IMR-90 (cell line): Measurements from ENCODE around the gene RELN. TPM values are rescaled to one million over a fixed set of nuclear protein-coding genes. Genes with fewer than 3 reads are reported as not detected.

Source experiments
- ATAC-seq: fragments of 200-7000 bp; cut with Tn5 transposase; 2 replicates; pipeline ENCODE4 v1.9.1; 2020; ENCODE audit warnings: low read depth, mild to moderate bottlenecking, moderate library complexity
- BruUV-seq: library from RNA; stranded (reverse); fragments of 400-500 nt; replicated peaks from 2 replicates; lab custom pipeline; 2021; lab: Mats Ljungman, UMichigan
- CTCF ChIA-PET: fragments of 300-600 bp; formaldehyde crosslinking; extraction: SDS; loops from one replicate; lab custom pipeline; 2021; ENCODE audit warnings: antibody characterized with exemption; lab: Yijun Ruan, JAX
- POLR2A ChIA-PET: fragments of 300-600 bp; sonication (Branson Sonifier 250); formaldehyde crosslinking; loops from one replicate; lab custom pipeline; 2022; ENCODE audit warnings: antibody characterized with exemption; ENCODE audit not compliant: unreplicated experiment; lab: Charles Lee
- DNase-seq: peaks from one replicate; pipeline ENCODE4 v3.0.0; 2013
- H2AFZ ChIP-seq: replicated peaks from 2 replicates; pipeline ENCODE3; 2013; ENCODE audit warnings: low read length, mild to moderate bottlenecking; ENCODE audit not compliant: poor library complexity
- H2AK5ac ChIP-seq: 2 replicates; pipeline ENCODE4 v1.6.1; 2013; ENCODE audit warnings: low read depth, low read length, inconsistent platforms
- H2AK9ac ChIP-seq: replicated peaks from 2 replicates; pipeline ENCODE3; 2013; ENCODE audit warnings: mild to moderate bottlenecking, low read depth, low read length, moderate library complexity; ENCODE audit not compliant: poor library complexity
- H2BK120ac ChIP-seq: 2 replicates; pipeline ENCODE4 v1.6.1; 2013; ENCODE audit warnings: low read depth, low read length, inconsistent platforms
- H2BK15ac ChIP-seq: 3 replicates; pipeline ENCODE4 v1.6.1; 2013; ENCODE audit warnings: low read depth, low read length, inconsistent platforms
- H2BK20ac ChIP-seq: 2 replicates; pipeline ENCODE4 v1.6.1; 2013; ENCODE audit warnings: low read depth, mild to moderate bottlenecking, inconsistent platforms, low read length, moderate library complexity
- H2BK5ac ChIP-seq: 2 replicates; pipeline ENCODE4 v1.6.1; 2013; ENCODE audit warnings: mild to moderate bottlenecking, low read depth, low read length, inconsistent platforms; ENCODE audit not compliant: poor library complexity, severe bottlenecking
- H3K14ac ChIP-seq: replicated peaks from 2 replicates; pipeline ENCODE4 v1.6.1; 2013; ENCODE audit warnings: low read depth, low read length, inconsistent platforms
- H3K18ac ChIP-seq: 2 replicates; pipeline ENCODE4 v1.6.1; 2013; ENCODE audit warnings: low read depth, low read length, control low read depth
- H3K23ac ChIP-seq: 2 replicates; pipeline ENCODE4 v1.6.1; 2013; ENCODE audit warnings: low read depth, low read length, inconsistent platforms
- H3K27ac ChIP-seq: 2 replicates; pipeline ENCODE4 v1.5.1; 2013; ENCODE audit warnings: mild to moderate bottlenecking, control low read depth, low read length; ENCODE audit not compliant: insufficient read depth
- H3K27me3 ChIP-seq: 2 replicates; pipeline ENCODE4 v1.6.1; 2013; ENCODE audit warnings: low read length; ENCODE audit not compliant: control insufficient read depth, insufficient read depth
- H3K36me3 ChIP-seq: 2 replicates; pipeline ENCODE4 v1.6.1; 2013; ENCODE audit warnings: low read length, mixed read lengths; ENCODE audit not compliant: control insufficient read depth, insufficient read depth
- H3K4ac ChIP-seq: 2 replicates; pipeline ENCODE4 v1.6.1; 2013; ENCODE audit warnings: low read depth, low read length, inconsistent platforms
- H3K4me1 ChIP-seq: 2 replicates; pipeline ENCODE4 v1.6.1; 2013; ENCODE audit warnings: low read length, mixed read lengths; ENCODE audit not compliant: control insufficient read depth, insufficient read depth
- H3K4me2 ChIP-seq: 2 replicates; pipeline ENCODE4 v1.6.1; 2013; ENCODE audit warnings: low read depth, mild to moderate bottlenecking, control low read depth, low read length, moderate library complexity
- H3K4me3 ChIP-seq: 2 replicates; pipeline ENCODE4 v1.5.1; 2013; ENCODE audit warnings: low read depth, mild to moderate bottlenecking, control low read depth, low read length, moderate library complexity; ENCODE audit not compliant: insufficient read depth
- H3K56ac ChIP-seq: 2 replicates; pipeline ENCODE4 v1.6.1; 2013; ENCODE audit warnings: low read length, inconsistent platforms; ENCODE audit not compliant: insufficient read depth; ENCODE audit errors: extremely low read depth
- H3K79me1 ChIP-seq, 2 experiments: 2 replicates each; pipeline ENCODE4 v1.6.1; 2013; ENCODE audit warnings: low read length in 2 of 2, inconsistent platforms in 1 of 2, low read depth in 1 of 2
- H3K9ac ChIP-seq: 2 replicates; pipeline ENCODE4 v1.6.1; 2013; ENCODE audit warnings: low read depth, low read length, control low read depth
- H3K9me1 ChIP-seq: 2 replicates; pipeline ENCODE4 v1.6.1; 2013; ENCODE audit warnings: low read length, inconsistent platforms; ENCODE audit not compliant: insufficient read depth
- H3K9me3 ChIP-seq: 2 replicates; pipeline ENCODE4 v1.6.1; 2013; ENCODE audit warnings: low read length; ENCODE audit not compliant: control insufficient read depth, insufficient read depth
- H4K20me1 ChIP-seq: 2 replicates; pipeline ENCODE4 v1.6.1; 2013; ENCODE audit warnings: low read length, inconsistent platforms; ENCODE audit not compliant: insufficient read depth
- H4K5ac ChIP-seq: 2 replicates; pipeline ENCODE4 v1.6.1; 2013; ENCODE audit warnings: mild to moderate bottlenecking, low read depth, low read length, control low read depth
- H4K8ac ChIP-seq, 2 experiments: 2 replicates each; pipeline ENCODE4 v1.6.1; 2013; ENCODE audit warnings: low read depth in 2 of 2, low read length in 2 of 2, control low read depth in 1 of 2, inconsistent platforms in 1 of 2
- H4K91ac ChIP-seq: 2 replicates; pipeline ENCODE4 v1.6.1; 2013; ENCODE audit warnings: low read depth, low read length, inconsistent platforms; ENCODE audit not compliant: insufficient read depth
- BHLHE40 ChIP-seq: fragments of 150-350 bp; IDR thresholded peaks from 2 replicates; pipeline ENCODE4 v1.6.1; 2016; ENCODE audit warnings: mild to moderate bottlenecking, low read depth, low read length
- MAFK ChIP-seq: IDR thresholded peaks from 2 replicates; pipeline ENCODE4 v1.6.1; 2012; ENCODE audit warnings: low read depth, low read length, improper control_type of control experiment
- WGBS, 2 experiments: methylation state at CpG; one replicate each; pipeline versions ENCODE4 v1.1.5 to v1.1.7; 2013; ENCODE audit warnings: missing lambda C conversion rate in 2 of 2; ENCODE audit not compliant: insufficient read length in 1 of 2; ENCODE audit errors: extremely low coverage in 2 of 2; 5-methylcytosine and 5-hydroxymethylcytosine counted together
- dilution Hi-C: fragments of 300-500 bp; cut with HindIII; formaldehyde crosslinking; loops from one replicate; pipeline ENCODE4 v1.14.3; 2018; ENCODE audit warnings: low sequenced_read_pairs; ENCODE audit not compliant: unreplicated experiment
- in situ Hi-C: fragments of 300-500 bp; cut with MboI; formaldehyde crosslinking; loops from 3 replicates; pipeline ENCODE4 v1.14.3; 2019; ENCODE audit warnings: low sequenced_read_pairs, inconsistent platforms, mixed read lengths
- intact Hi-C: fragments of 100-400 bp; cut with micrococcal nuclease; formaldehyde crosslinking; loops from 2 replicates; pipeline ENCODE4 v1.10.0; 2022
- polyA plus RNA-seq, 3 experiments: library from polyadenylated mRNA; depleted of rRNA; stranded (reverse); fragments of >200 nt; gene quantifications; 2 replicates each; pipeline ENCODE4 v1.2.3, GENCODE V29; 2012; ENCODE audit warnings: low replicate concordance in 1 of 3
- total RNA-seq: library from RNA; depleted of rRNA; stranded (reverse); fragments of >200 nt; gene quantifications from 2 replicates; pipeline ENCODE4 v1.2.3, GENCODE V29; 2012

RELN gene
- total and polyA plus RNA-seq, 2 of the 4 experiments (the other 2 are of a cell fraction) = 14.7 to 23.7 TPM

- no peak overlapping the region for H4K91ac ChIP-seq
- H4K8ac ChIP-seq = no peak overlapping the region
- dilution Hi-C loops (no loop called here), in situ Hi-C loops (no loop called here), intact Hi-C loops (no loop called here)
- no peak overlapping the region for H3K14ac ChIP-seq
- H3K9me3 ChIP-seq = no peaks in the 10 kb centered on the region
- ChIA-PET CTCF (interaction anchor here (0.6 to 0.7 kb wide), 2 partner anchors 267 to 446 kb away, joined by 3 to 8 read pairs; no protein-coding TSS in a partner anchor), POLR2A (no interaction called here)
- no peaks in the 10 kb centered on the region for H4K20me1 ChIP-seq
- peaks cover 1% of the 10 kb centered on the region; the same call in 1 of the 2 replicates for H3K4me1 ChIP-seq
- no peak overlapping the region for H3K4me3 ChIP-seq
- no peak overlapping the region for H3K56ac ChIP-seq
- H3K27me3 ChIP-seq = no peaks in the 10 kb centered on the region
- peaks cover 4% of the 10 kb centered on the region; the same call in 1 of the 2 replicates for H3K9me1 ChIP-seq
- peak; percentile 57 for ATAC-seq
- H2AK9ac ChIP-seq = no peak overlapping the region
- no peak overlapping the region for H3K27ac ChIP-seq
- H3K79me1 ChIP-seq = no peaks in the 10 kb centered on the region
- peak; percentile 27 for DNase-seq
- TF ChIP-seq BHLHE40 (no peak), MAFK (no peak)
- BruUV-seq = no TSS peak
- no peaks in the 10 kb centered on the region for H3K36me3 ChIP-seq
- H3K4ac ChIP-seq = peak overlapping the region; percentile 16; the same call in 1 of the 2 replicates
- H2BK5ac ChIP-seq = no peak overlapping the region
- H3K4me2 ChIP-seq = no peak overlapping the region
- no CpG with 5 or more reads among the region's 4 CpGs for WGBS, 2 experiments
- no peak overlapping the region for H2AK5ac ChIP-seq
- no peak overlapping the region for H3K18ac ChIP-seq
- H3K9ac ChIP-seq = no peak overlapping the region
- no peak overlapping the region for H2AFZ ChIP-seq
- H2BK20ac ChIP-seq = peak overlapping the region; percentile 71; the same call in 1 of the 2 replicates
- H3K23ac ChIP-seq = peak overlapping the region; percentile 36; the same call in 1 of the 2 replicates
- H4K5ac ChIP-seq = no peak overlapping the region
- peak overlapping the region; percentile 16; the same call in 1 of the 2 replicates for H2BK120ac ChIP-seq
- H2BK15ac ChIP-seq = peak overlapping the region; percentile 10; the same call in 1 of the 3 replicates
These were observed 276.3 kb downstream of the RELN start for GRCh38 chr7:103712991-103713778.
